GM23248 (cell line): ENCODE data around the gene ERBB4.

Experiments used
- EZH2 ChIP-seq: fragments of 200-600 bp; sonication (generic); IDR thresholded peaks from 2 replicates; pipeline ENCODE4 v1.6.1; 2018; ENCODE audit warnings: antibody characterized with exemption, mild to moderate bottlenecking; ENCODE audit not compliant: insufficient read depth, poor library complexity, severe bottlenecking
- EZH2phosphoT487 ChIP-seq: fragments of 200-600 bp; sonication (generic); IDR thresholded peaks from 2 replicates; pipeline ENCODE4 v1.6.1; 2018; ENCODE audit warnings: antibody characterized with exemption, moderate library complexity, mild to moderate bottlenecking, low read depth; ENCODE audit not compliant: insufficient read depth

DNA sequence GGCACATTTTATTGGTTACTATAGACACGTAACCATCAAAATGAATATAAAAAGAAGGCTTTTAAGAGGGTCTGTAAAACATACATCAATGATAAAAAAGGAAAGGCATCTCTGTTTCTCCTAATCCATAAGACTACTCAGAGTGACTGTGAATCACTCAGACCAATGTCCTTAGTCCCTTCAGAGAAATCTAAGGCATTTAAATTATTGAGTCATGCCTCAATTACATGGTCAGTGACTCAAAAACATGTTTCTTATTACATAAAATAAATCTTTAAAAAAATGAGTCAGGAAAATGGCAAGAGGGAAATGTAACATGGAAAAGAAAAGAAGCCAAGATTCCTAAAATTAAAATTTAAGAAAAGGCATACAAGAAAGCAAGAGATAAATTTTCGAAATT is 146.6 kb downstream of the ERBB4 start:
- TF ChIP-seq EZH2 (no peak), EZH2phosphoT487 (no peak)
